HG02678 (cell line): ENCODE data around the gene ASB7.

Experiments used
- ATAC-seq: cut with Tn5 transposase; IDR thresholded peaks from one replicate; pipeline ENCODE4 v1.9.1; 2021; ENCODE audit warnings: mild to moderate bottlenecking, moderate library complexity; ENCODE audit not compliant: unreplicated experiment

The ASB7 gene

DNA sequence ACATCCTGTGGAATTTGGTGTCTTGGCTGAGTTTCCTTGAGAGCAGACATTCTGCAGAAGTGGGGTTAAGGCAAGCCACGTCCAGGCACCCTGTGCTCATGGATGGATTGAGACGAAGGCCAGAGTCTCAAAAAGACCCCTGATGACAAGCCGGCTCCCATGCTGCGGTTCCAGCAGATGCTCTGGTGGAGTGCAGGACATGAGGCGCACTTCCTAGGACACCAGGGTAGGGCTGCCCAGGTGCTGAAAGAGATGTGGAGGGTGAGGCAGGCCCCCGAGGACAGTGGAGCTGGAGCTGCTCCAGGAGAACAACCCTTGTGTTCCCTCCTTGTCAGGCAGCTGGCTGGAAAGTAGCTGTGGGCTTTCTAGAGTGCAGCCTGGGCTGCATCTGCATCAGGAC is 81.0 kb downstream of the ASB7 start:
- no peak for ATAC-seq

DNA sequence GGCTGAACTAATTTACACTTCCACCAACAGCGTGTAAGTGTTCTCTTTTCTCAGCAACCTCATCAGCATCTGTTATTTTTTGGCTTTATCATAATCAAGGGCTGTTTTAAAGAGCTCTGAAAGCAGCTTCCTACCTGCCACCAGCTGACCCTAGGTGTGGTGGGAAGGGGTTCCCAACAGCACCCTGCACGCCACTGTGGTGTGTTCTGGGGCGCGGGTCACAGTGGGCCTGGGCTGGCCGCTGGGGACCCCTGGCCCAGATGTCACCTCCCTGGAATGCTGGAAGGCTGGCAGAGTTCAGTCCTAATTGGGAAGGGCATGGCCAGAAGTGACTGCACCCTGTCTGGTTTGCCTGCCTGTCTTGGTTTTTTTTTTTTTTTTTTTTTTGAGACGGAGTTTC is 82.2 kb downstream of the ASB7 start:
- no peak for ATAC-seq

DNA sequence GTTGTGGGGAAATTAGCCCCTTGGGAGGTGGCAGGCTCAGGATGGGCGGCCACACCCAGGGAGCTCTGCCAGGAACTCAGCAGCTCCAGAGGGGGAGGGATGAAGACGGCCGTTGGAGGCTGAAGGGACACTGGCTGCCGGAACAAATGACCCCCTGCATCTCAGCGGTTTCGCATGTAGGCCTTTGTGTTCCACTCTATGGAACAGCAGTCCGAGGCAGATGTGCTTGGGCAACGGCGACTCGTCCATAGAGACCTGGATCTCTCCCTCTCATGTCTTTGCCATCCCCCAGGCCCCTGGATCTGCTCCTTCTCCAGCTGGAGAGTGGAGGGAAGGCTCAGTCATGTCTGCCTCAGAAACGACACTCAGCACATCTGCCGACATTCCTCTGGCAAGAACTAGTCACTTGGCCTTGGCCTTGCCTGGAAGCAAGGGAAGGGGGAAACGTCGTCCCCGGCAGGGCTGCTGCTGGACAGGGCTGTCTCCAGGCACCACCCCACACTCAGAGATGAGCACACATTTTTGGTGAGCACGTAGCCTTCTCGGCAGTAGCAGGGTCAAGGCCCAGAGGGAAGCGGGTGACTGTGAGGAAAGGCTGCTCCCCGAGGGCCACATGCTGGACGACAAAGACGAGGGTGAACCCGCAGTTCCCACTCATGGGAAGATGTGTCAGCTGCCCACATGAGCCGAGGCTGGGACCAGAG is 83.8 kb downstream of the ASB7 start:
- ATAC-seq = no peak

DNA sequence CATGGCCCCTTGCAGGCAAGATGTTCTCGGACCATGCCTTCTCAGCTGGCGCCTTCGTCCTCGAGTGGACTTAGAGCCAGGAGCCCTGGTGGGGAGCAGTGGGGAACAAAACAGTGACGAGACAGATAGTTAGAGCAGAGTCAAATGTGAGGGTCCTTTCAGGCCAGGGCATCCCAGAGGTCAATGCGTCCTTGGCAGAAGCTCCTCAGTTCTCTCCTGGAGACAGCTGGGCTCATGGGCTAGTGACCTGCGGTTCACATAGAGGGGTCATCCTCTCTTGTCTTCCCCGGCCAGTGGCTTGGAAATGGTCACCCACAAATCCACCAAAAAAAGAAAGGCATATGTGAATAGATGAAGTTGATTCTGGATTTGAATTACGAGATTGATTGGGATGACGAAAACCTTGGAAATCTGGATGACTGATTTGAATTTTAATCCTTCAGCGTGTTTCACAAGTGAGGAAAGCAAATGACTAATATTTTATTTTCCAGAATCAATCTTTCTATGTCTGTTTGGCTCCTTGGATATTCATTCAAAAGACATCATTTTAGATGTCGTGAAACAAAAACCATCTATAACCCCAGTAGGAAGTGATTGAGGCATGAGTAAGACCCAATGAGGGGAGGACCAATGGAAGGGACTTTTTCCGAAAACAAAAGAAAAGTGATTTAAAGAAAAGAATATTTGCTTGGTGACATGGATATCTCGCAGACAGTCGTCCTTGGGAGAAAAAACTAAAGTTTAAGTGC is 84.5 kb downstream of the ASB7 start:
- no peak for ATAC-seq

DNA sequence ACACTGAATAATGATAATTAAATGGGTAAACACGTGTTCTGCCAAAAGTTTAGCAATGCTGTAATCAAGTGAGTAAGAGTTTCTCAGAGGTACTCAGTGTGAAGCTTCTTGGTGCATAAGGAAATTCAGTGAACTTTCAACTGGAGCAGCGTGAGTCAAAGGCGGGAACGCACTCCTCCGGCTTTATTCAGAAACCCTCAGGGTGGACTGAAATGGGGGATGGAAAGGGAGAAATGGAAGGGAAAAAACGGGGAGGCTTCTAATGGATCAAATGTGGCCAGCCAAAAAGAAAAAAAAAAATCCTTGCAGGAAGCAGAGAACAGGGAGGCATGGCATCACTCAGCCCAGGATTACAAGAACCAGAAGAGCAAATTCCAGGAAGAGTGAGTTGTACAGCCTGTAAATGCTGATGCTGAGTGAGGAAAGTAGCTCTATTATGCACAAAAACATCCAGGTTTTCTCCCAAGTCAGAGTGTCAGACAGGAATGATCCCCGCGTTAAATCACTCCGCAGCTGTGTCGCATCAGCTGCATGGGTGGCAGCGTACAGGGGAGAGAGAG is 85.3 kb downstream of the ASB7 start:
- ATAC-seq = no peak

DNA sequence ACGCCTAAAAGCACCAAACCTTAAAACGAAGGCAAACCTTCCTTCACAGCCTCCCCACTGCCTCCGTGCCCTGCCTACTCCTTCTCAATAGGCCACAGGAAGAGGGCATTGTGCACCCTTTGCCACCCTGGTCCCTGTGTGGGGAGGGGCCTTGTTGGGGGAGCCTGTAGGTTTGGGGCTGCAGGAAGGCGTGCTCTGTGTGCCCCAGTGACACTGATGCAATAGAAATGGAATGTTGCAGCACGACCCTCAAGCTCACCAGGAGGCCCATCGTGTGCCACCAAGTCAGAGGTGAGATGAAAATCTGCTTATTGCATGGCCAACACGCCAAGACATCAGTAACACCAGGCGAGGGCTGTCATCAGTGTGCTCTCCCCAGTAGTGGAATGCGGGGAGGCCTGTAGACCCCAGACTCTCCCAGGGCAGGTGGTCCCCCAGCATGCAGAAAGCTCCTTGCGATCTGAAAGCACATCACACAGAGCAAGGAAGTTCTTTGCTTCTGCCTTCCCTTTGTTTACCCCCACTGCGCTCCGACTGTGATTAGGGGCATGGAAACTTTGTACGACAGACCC is 86.2 kb downstream of the ASB7 start:
- no peak for ATAC-seq

DNA sequence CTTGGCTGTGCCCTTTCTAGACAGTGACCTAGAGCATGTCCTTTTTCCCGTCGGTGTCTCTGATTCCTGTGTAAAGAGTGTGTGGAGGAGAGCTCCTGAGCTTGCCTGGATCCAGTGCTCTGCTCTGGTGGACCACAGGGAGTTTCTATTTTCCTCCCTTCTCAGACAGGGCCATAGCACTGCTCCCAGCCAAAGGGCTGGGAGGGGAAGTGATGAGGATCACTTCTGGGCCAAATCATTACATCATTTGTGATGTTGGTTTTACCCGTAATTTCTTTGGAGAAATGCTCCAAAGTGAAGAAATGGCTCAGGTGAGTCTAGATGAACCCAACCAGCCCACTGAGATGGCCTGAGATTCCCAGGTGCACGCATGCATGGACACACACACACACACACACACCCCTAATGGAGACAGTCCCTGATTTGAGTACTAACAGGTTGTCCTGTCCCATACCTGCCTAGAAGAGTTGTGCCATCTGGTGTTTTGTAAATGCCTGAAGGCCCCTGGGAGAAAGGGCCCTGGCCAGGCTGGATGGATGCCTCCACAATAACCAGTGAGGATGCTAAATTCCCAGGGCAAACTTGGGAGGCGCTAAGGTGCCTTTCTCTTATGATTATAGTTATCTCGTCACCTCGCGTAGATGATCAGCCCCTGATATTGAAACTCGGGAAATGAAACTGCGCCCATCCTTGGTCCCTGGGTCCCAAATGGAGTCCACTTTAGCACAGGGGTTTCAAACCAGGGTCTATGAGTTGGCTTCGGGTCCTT is 86.9 kb downstream of the ASB7 start:
- ATAC-seq = no peak

DNA sequence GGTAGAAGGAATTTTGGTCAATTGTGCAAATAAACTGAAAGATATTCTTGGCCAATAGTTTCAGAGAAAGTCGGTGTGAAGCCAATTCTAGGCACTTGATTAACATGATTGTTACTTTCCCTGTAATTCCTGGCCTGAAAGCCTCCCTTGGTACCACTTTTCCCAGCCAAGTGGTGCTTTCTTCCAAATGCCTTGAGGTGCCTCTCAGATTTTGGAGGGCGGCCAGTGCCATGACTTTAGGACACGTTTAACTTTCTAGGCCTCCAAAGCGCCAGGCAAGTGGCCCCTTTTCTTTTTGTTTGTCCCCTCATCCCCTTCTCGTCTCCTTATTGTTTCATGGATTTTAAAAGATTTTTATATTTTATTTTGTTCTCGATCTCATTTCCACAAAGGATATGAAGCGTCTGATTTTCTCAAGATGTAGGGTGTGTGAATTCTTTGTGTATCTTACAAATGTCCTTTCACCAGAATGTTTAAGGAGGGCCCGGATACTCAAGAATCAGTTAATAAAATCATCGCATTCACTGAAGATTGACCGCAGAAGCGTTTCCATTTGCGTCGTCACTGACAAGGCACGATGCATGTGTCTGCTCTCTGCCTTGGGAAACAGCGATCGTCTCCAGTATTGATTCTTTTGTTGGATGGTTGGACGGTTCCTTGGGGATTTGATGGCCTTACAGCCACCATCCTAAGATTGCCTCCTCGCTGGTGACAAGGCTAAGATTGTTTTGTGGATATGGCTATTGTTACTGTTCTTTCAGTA is 87.8 kb downstream of the ASB7 start:
- ATAC-seq = no peak

DNA sequence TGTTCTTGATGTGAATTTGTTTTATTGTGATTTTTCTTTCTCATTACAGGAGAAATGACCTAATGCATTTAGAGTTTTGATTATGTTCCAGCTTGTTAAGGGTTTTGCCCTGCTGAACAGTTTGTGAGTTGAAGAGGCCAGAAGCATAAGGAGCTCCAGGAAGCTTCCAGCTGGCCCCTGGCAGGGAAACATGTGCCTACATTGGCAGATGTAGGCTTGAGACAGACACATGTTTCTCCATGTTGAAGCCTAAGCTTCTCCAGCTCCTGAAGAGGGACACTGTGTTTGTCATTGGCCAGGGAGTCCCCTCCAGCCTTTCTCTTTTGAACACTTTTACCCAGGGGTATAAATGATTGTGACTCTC is 88.4 kb downstream of the ASB7 start:
- ATAC-seq = no peak

DNA sequence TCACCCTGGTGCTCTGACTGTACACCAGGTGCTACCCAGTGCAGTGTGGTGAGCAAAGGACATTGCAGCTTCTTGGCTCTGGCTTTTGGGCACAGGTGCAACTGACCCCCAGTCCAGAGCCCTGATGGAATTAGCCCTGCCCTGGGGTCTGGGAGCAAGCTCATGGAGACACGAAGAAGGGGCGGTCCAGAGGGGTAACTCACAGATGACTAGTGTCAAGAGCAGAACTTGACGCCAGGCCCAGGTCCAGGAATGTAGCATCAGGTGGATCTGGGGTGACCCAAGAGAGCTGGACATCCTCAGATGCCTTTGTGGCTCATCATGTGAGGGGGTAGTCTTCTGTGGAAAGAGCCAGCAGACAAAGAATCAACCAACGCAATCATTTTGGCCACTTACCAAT is 88.9 kb downstream of the ASB7 start:
- no peak for ATAC-seq

DNA sequence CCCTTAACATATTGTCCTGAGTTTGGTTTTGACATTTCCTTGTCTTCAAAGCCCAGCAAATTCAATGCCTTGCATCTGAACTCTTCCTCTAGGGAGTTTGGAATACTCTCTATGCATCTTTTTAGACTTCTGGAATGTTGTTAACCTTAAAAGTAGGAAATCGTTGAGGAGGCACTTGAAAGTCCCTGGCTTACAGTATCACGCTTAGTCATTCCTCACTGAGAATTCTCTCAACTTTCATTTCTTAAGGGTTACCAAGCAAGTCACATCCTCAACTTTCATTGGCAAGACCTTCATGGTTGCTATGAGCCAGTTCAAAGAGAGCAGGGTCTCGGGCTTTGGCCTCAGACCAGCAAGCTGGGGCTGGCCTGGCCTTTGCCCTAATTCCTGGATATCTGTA is 89.9 kb downstream of the ASB7 start:
- ATAC-seq = no peak

DNA sequence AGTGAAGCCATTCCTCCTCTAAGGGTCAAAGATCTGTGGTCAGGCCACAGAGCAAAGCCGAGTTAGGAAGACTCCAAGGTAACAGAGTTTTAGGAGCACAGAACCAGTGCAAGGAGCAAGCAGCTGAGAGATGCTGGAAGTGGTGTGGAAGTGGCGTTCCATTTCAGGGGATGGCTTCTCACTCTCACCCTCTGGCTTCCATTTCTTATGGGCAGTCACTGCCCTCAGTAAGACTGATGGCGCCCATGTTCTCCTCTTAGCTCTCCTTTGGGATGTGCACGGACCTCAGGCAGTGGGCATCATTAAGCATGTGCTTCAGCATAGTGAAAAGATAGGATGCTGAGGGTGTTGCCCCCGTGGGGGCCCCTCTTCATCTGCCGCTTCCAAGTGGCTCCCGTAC is 90.3 kb downstream of the ASB7 start:
- ATAC-seq = no peak

DNA sequence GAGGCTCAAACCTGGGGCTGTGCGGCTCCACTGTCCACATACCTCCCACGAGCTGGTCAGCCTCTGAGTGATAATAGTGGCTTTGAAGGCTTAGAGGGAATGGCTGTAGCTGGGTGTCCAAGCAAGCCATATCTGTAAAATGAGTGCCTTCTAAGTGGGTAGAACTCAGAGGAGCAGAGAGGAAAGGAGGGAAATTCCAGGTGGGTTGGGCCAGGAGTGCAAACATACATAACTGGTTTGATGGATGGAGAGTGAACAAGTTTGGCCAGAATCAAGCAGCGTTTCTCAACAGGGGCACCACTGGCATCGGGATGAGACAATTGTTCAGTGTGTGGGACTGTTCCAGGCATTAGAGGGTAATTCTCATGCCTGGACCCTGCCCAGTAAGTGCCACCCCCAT is 91.1 kb downstream of the ASB7 start:
- no peak for ATAC-seq

DNA sequence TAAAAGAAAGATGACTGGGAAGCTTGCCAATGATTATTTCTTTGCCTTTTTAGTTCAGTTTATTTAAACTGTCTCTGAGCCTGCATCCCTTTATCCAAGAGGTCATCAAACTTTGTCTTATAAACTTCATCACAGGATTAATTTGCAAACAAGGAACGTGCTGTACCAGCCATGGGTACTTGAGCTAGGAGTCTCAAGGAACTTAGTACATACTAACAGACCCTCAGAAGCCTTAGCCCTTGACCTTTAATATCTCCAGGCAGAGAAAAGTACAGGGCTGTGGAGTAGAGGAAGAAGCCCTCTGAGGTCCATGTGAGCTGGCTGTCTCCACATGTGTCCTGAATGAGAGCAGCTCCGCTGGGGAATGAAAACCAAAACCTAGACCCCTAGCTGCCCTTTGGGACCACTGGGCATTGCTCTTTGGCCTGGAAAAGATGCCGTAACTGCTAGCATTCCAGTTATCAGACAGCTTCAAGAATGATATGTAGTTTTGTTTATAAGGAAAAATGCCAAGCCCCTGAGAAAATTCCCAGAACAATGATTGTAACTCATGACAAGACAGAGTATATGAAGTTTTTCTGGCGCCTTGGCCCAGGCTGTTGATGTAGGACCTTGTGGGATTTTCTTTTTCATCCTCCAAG is 92.1 kb downstream of the ASB7 start:
- ATAC-seq = no peak

DNA sequence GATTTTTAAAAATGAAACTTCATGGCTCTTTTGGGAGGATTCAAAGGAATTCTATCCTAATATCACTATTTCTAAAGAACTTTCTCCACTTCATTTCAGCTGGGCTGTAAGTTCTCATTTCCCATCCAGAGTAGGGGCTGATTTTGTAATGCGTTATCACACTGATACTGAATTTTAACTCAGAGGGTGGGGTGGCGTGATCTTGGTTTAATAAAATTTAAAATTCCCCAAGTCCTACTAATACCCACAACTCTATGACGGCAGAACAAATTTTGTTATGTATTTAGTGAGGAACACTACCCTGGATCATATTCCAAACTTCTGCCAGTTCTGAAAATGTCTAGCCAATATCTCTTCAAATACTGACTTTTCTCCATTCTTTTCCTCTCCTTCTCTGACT is 92.7 kb downstream of the ASB7 start:
- ATAC-seq = no peak

DNA sequence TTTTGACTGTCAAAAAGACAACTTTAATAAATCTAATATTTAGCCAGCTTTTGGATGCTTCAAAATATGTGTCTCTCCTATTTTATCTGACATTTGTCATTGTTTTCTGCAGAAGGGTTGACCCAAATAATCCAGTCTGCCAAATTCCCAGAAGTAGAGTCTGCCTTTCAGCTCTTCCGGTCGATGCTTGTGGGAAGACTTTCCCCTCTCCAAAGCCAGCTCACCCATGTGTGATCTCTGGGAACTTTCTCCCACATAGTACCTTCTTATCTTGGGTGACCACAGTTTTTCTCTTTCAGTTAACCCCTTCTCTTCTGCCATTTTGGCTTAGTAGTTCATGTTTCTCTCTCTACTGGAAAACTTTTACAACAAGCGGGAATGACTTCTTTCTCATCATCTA is 94.1 kb downstream of the ASB7 start:
- ATAC-seq = no peak
